GM21723 (cell line): ENCODE data around the gene CDHR3.

Experiments used
- ATAC-seq: cut with Tn5 transposase; IDR thresholded peaks from one replicate; pipeline ENCODE4 v1.9.1; 2021; ENCODE audit warnings: mild to moderate bottlenecking, moderate library complexity; ENCODE audit not compliant: unreplicated experiment

The CDHR3 gene

GRCh38 chr7:106062006-106062405, 98.9 kb downstream of the CDHR3 start:
- no peak for ATAC-seq

- no peak for ATAC-seq
Observed at GRCh38 chr7:106062521-106062931, 99.5 kb downstream of the CDHR3 start.

GRCh38 chr7:106063024-106063423, 100.0 kb downstream of the CDHR3 start:
- no peak for ATAC-seq

GRCh38 chr7:106063692-106064091, 100.6 kb downstream of the CDHR3 start:
- no peak for ATAC-seq

GRCh38 chr7:106064316-106064715, 101.3 kb downstream of the CDHR3 start:
- ATAC-seq = no peak

- ATAC-seq = no peak
Observed at GRCh38 chr7:106064771-106065574, 101.9 kb downstream of the CDHR3 start.

GRCh38 chr7:106065575-106066500, 102.8 kb downstream of the CDHR3 start:
- ATAC-seq = no peak

- no peak for ATAC-seq
Observed at GRCh38 chr7:106067678-106068077, 104.6 kb downstream of the CDHR3 start.

GRCh38 chr7:106068538-106068961, 105.5 kb downstream of the CDHR3 start:
- no peak for ATAC-seq

GRCh38 chr7:106068986-106069385, 105.9 kb downstream of the CDHR3 start:
- no peak for ATAC-seq

GRCh38 chr7:106069471-106070200, 106.6 kb downstream of the CDHR3 start:
- no peak for ATAC-seq

- no peak for ATAC-seq
Observed at GRCh38 chr7:106070201-106070551, 107.1 kb downstream of the CDHR3 start.

- ATAC-seq = no peak
Observed at GRCh38 chr7:106070567-106071254, 107.6 kb downstream of the CDHR3 start.

GRCh38 chr7:106071356-106071998, 108.4 kb downstream of the CDHR3 start:
- peak; percentile 97 for ATAC-seq

- peak; percentile 5 for ATAC-seq
Observed at GRCh38 chr7:106071999-106072714, 109.1 kb downstream of the CDHR3 start.

GRCh38 chr7:106072715-106073091, 109.6 kb downstream of the CDHR3 start:
- no peak for ATAC-seq

- no peak for ATAC-seq
Observed at GRCh38 chr7:106073701-106074100, 110.6 kb downstream of the CDHR3 start.

GRCh38 chr7:106074257-106074656, 111.2 kb downstream of the CDHR3 start:
- ATAC-seq = no peak

GRCh38 chr7:106075937-106076336, 112.9 kb downstream of the CDHR3 start:
- ATAC-seq = no peak

GRCh38 chr7:106076537-106076936, 113.5 kb downstream of the CDHR3 start:
- no peak for ATAC-seq
